Measurements from ENCODE around the gene SORCS3. TPM values are rescaled to one million over a fixed set of nuclear protein-coding genes. Genes with fewer than 3 reads are reported as not detected.

SORCS3 gene
- total and polyA plus RNA-seq, 9 of the 15 experiments (the other 6 are each of a cell fraction or from before 2014, with no cell fraction given), result not detected

GRCh38 chr10:104921763-104922162, 280.7 kb downstream of the SORCS3 start:
- Histone ChIP-seq H3K27me3 (ENCODE audit: control insufficient read depth in 2 of 2, insufficient read depth in 2 of 2, low read length in 2 of 2) (no peaks in the 10 kb centered on the region), H2AFZ (ENCODE audit: low read depth, low read length) (no peak overlapping the region), H3K27ac (ENCODE audit: extremely low read depth, low read depth, low read length) (no peak overlapping the region), H3K9ac (ENCODE audit: insufficient read depth in 1 of 2, low read depth in 2 of 2, low read length in 2 of 2) (no peak overlapping the region), H3K79me2 (ENCODE audit: control insufficient read depth, insufficient read depth, low read length) (no peaks in the 10 kb centered on the region), H3K4me1 (replicated peaks in 1 of 2; ENCODE audit: control insufficient read depth in 2 of 2, insufficient read depth in 2 of 2, low read length in 2 of 2) (no peaks in the 10 kb centered on the region), H3K4me3 (no peak overlapping the region), H3K9me3 (replicated peaks; ENCODE audit: control insufficient read depth, insufficient read depth, low read depth, low read length) (no peaks in the 10 kb centered on the region), H3K36me3 (ENCODE audit: control insufficient read depth, insufficient read depth, low read length) (no peaks in the 10 kb centered on the region), H4K20me1 (replicated peaks; ENCODE audit: control insufficient read depth, insufficient read depth, low read length) (no peaks in the 10 kb centered on the region), H3K9me1 (ENCODE audit: control insufficient read depth, insufficient read depth, low read length) (no peaks in the 10 kb centered on the region), H3K4me2 (ENCODE audit: insufficient read depth, low read length) (no peak overlapping the region)
- no TSS peak for BruUV-seq (replicated peaks)
- no peak for TF ChIP-seq ATF1 (CRISPR knock-in tag; IDR thresholded peaks at IDR 0.05)
- TF ChIP-seq ATF1 (tag; IDR thresholded peaks at IDR 0.05), result no peak
- TF ChIP-seq HOXB6 (CRISPR knock-in tag; IDR thresholded peaks at IDR 0.05; ENCODE audit: borderline replicate concordance), result no peak
- no peak for TF ChIP-seq ZNF384 (IDR thresholded peaks at IDR 0.05; ENCODE audit: low read depth, low read length)
- TF ChIP-seq CEBPG (CRISPR knock-in tag; IDR thresholded peaks at IDR 0.05), result no peak
- TF ChIP-seq CEBPG (tag; conservative IDR thresholded peaks at IDR 0.05 in 1 of 2, IDR thresholded peaks at IDR 0.05 in 1 of 2), result no peak
- TF ChIP-seq HOMEZ (CRISPR knock-in tag; IDR thresholded peaks at IDR 0.05), result no peak
- no peak for TF ChIP-seq GTF2E2 (tag; IDR thresholded peaks at IDR 0.05)
- no peak for TF ChIP-seq RUNX1 (IDR thresholded peaks at IDR 0.05; ENCODE audit: low read depth)
- TF ChIP-seq MAZ (CRISPR knock-in tag; conservative IDR thresholded peaks at IDR 0.05 in 1 of 2, IDR thresholded peaks at IDR 0.05 in 1 of 2), result no peak
- no peak for TF ChIP-seq ZNF561 (CRISPR knock-in tag; conservative IDR thresholded peaks at IDR 0.05)
- no peak for TF ChIP-seq MLLT1 (IDR thresholded peaks at IDR 0.05)
- in situ Hi-C loops (cut with MboI) (no loop called here), intact Hi-C loops (cut with micrococcal nuclease) (no loop called here)
- ATAC-seq (no peak), FAIRE-seq (no peak), DNase-seq (ENCODE audit: extremely low read depth in 1 of 4, low spot score in 3 of 4) (no peak)
- WGBS (ENCODE audit: insufficient coverage, low coverage, missing lambda C conversion rate), result 4% methylated on average over 5 of the region's 5 CpGs
- CTCF ChIA-PET (ENCODE audit: low intra/inter-chr PET ratio), result no interaction called here
- POLR2A ChIA-PET, result no interaction called here

Measured in K562 (cell line).